Measurements from ENCODE around the gene AHNAK. TPM values are rescaled to one million over a fixed set of nuclear protein-coding genes. Genes with fewer than 3 reads are reported as not detected.

AHNAK gene
- total and polyA plus RNA-seq, 2 of the 8 experiments (the other 6 are each of a cell fraction or from before 2014, with no cell fraction given) = 2.0 to 5.8 TPM

- no peak for TF ChIP-seq CHD7 (IDR thresholded peaks at IDR 0.05; ENCODE audit: insufficient replicate concordance, low read length)
- TF ChIP-seq HDAC6 (IDR thresholded peaks at IDR 0.05; ENCODE audit: low read depth, low read length) = no peak
- no peak for TF ChIP-seq RFX5 (IDR thresholded peaks at IDR 0.05; ENCODE audit: borderline replicate concordance, low read depth, low read length)
- TF ChIP-seq SP1 (IDR thresholded peaks at IDR 0.05; ENCODE audit: low read depth, low read length) = no peak
- TF ChIP-seq BRCA1 (IDR thresholded peaks at IDR 0.05; ENCODE audit: low read depth, low read length) = no peak
- TF ChIP-seq JUND (IDR thresholded peaks at IDR 0.05; ENCODE audit: low read length) = no peak
- TF ChIP-seq POLR2A (IDR thresholded peaks at IDR 0.05; ENCODE audit: control extremely low read depth in 1 of 2, low read depth in 2 of 2, low read length in 2 of 2) = no peak
- TF ChIP-seq PHF8 (conservative IDR thresholded peaks at IDR 0.05; ENCODE audit: low read depth, low read length) = no peak
- no peak for TF ChIP-seq SUZ12 (IDR thresholded peaks at IDR 0.05; ENCODE audit: low read length)
- TF ChIP-seq EGR1 (IDR thresholded peaks at IDR 0.05; ENCODE audit: borderline replicate concordance, low read depth, low read length) = no peak
- no peak for TF ChIP-seq POU5F1 (IDR thresholded peaks at IDR 0.05; ENCODE audit: low read depth, low read length)
- no peak for TF ChIP-seq E2F6 (IDR thresholded peaks at IDR 0.05)
Observed at GRCh38 chr11:62452261-62452660, 94.3 kb downstream of the AHNAK start (continued).
